Mononuclear cell (primary cell): ENCODE data around the gene ZNF652. TPM values are rescaled to one million over a fixed set of nuclear protein-coding genes. Genes with fewer than 3 reads are reported as not detected.

ENCODE experiments used
- H3K27me3 ChIP-seq: 2 replicates; pipeline ENCODE4 v1.6.0; 2011; ENCODE audit warnings: low read length, control low read depth; ENCODE audit not compliant: insufficient read depth
- H3K4me1 ChIP-seq: 2 replicates; pipeline ENCODE4 v1.5.1; 2011; ENCODE audit warnings: mild to moderate bottlenecking, low read length, control low read depth; ENCODE audit not compliant: insufficient read depth
- H3K4me3 ChIP-seq: 2 replicates; pipeline ENCODE4 v1.5.1; 2011; ENCODE audit warnings: mild to moderate bottlenecking, low read length, moderate library complexity
- H3K9me3 ChIP-seq: 2 replicates; pipeline ENCODE4 v1.5.1; 2011; ENCODE audit warnings: low read depth, mild to moderate bottlenecking, control low read depth, low read length
- total RNA-seq: library from RNA; depleted of rRNA; stranded (reverse); fragments of >200 nt; gene quantifications from one replicate; pipeline ENCODE4 v1.2.3, GENCODE V29; 2012

Gene ZNF652
- total RNA-seq = 48.9 TPM

- H3K27me3 ChIP-seq = no peaks in the 10 kb centered on the region
- H3K4me3 ChIP-seq = peak within 1 kb of the TSS; percentile 90
- no peaks in the 10 kb centered on the region for H3K9me3 ChIP-seq
- peaks cover 53% of the 10 kb centered on the region for H3K4me1 ChIP-seq
Measured at GRCh38 chr17:49361902-49362722, at the start of gene ZNF652. ZNF652 (minus strand) TSS chr17:49362250; CDS start chr17:49317725, 44,525 bp downstream.

- H3K9me3 ChIP-seq = no peaks in the 10 kb centered on the region
- H3K4me1 ChIP-seq = peaks cover 28% of the 10 kb centered on the region
- H3K4me3 ChIP-seq = no peak overlapping the region
- no peaks in the 10 kb centered on the region for H3K27me3 ChIP-seq
Measured at GRCh38 chr17:49409066-49409465, 47.0 kb upstream of the ZNF652 start.

GRCh38 chr17:49407981-49408501, 46.0 kb upstream of the ZNF652 start:
- no peaks in the 10 kb centered on the region for H3K27me3 ChIP-seq
- peaks cover 33% of the 10 kb centered on the region for H3K4me1 ChIP-seq
- no peaks in the 10 kb centered on the region for H3K9me3 ChIP-seq
- no peak overlapping the region for H3K4me3 ChIP-seq

GRCh38 chr17:49407086-49407485, 45.0 kb upstream of the ZNF652 start:
- H3K4me3 ChIP-seq = no peak overlapping the region
- H3K4me1 ChIP-seq = peaks cover 35% of the 10 kb centered on the region
- no peaks in the 10 kb centered on the region for H3K27me3 ChIP-seq
- no peaks in the 10 kb centered on the region for H3K9me3 ChIP-seq

GRCh38 chr17:49406421-49407061, 44.5 kb upstream of the ZNF652 start:
- Histone ChIP-seq H3K9me3 (no peaks in the 10 kb centered on the region), H3K27me3 (no peaks in the 10 kb centered on the region), H3K4me1 (peaks cover 35% of the 10 kb centered on the region)

GRCh38 chr17:49404906-49405305, 42.9 kb upstream of the ZNF652 start:
- H3K9me3 ChIP-seq = no peaks in the 10 kb centered on the region
- H3K4me1 ChIP-seq = peaks cover 35% of the 10 kb centered on the region
- no peak overlapping the region for H3K4me3 ChIP-seq
- no peaks in the 10 kb centered on the region for H3K27me3 ChIP-seq

More at GRCh38 chr17:49406421-49407061, 44.5 kb upstream of the ZNF652 start:
- H3K4me3 ChIP-seq = no peak overlapping the region

- Histone ChIP-seq H3K4me1 (peaks cover 35% of the 10 kb centered on the region), H3K27me3 (no peaks in the 10 kb centered on the region), H3K4me3 (no peak overlapping the region), H3K9me3 (no peaks in the 10 kb centered on the region)
Measured at GRCh38 chr17:49404361-49404760, 42.3 kb upstream of the ZNF652 start.

GRCh38 chr17:49403514-49404289, 41.7 kb upstream of the ZNF652 start:
- H3K27me3 ChIP-seq = no peaks in the 10 kb centered on the region
- no peak overlapping the region for H3K4me3 ChIP-seq
- no peaks in the 10 kb centered on the region for H3K9me3 ChIP-seq
- H3K4me1 ChIP-seq = peaks cover 35% of the 10 kb centered on the region

- H3K9me3 ChIP-seq = no peaks in the 10 kb centered on the region
- H3K4me3 ChIP-seq = no peak overlapping the region
- no peaks in the 10 kb centered on the region for H3K27me3 ChIP-seq
- peaks cover 26% of the 10 kb centered on the region for H3K4me1 ChIP-seq
Measured at GRCh38 chr17:49402706-49403105, 40.7 kb upstream of the ZNF652 start.

GRCh38 chr17:49401971-49402611, 40.0 kb upstream of the ZNF652 start:
- Histone ChIP-seq H3K27me3 (no peaks in the 10 kb centered on the region), H3K4me3 (no peak overlapping the region), H3K9me3 (no peaks in the 10 kb centered on the region), H3K4me1 (peaks cover 26% of the 10 kb centered on the region)

- H3K4me1 ChIP-seq = peaks cover 25% of the 10 kb centered on the region
- no peak overlapping the region for H3K4me3 ChIP-seq
- no peaks in the 10 kb centered on the region for H3K27me3 ChIP-seq
- H3K9me3 ChIP-seq = no peaks in the 10 kb centered on the region
Measured at GRCh38 chr17:49399995-49400394, 37.9 kb upstream of the ZNF652 start.

GRCh38 chr17:49397586-49397985, 35.5 kb upstream of the ZNF652 start:
- no peaks in the 10 kb centered on the region for H3K9me3 ChIP-seq
- H3K4me3 ChIP-seq = no peak overlapping the region
- H3K4me1 ChIP-seq = peaks cover 27% of the 10 kb centered on the region
- H3K27me3 ChIP-seq = no peaks in the 10 kb centered on the region

GRCh38 chr17:49393491-49394255, 31.6 kb upstream of the ZNF652 start:
- Histone ChIP-seq H3K4me1 (peaks cover 66% of the 10 kb centered on the region), H3K4me3 (no peak overlapping the region), H3K27me3 (no peaks in the 10 kb centered on the region), H3K9me3 (no peaks in the 10 kb centered on the region)
